ENCODE data around the gene KAZN. TPM values are rescaled to one million over a fixed set of nuclear protein-coding genes. Genes with fewer than 3 reads are reported as not detected.

Gene KAZN
- polyA plus RNA-seq, 1 of the 3 experiments (the other 2 are of a cell fraction): 6.8 TPM

DNA sequence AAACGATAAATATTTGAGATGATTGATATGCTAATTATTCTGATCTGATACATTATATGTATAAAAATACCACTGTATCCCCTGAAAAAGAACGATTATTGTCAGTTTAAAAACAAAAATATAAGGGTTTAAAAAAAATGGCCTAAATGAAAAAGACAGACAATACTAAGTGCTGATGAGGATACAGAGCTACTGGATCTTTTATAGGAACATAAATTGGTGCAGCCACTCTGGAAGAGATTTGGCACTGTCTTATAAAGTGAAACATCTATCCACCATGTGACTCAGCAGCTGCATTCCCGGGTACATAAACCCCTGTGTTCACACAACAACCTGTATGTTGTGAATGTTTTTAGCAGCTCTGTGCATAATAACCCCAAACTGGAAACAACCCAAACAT, 44.2 kb downstream of the KAZN start:
- no peaks in the 10 kb centered on the region for H3K79me2 ChIP-seq (ENCODE audit: insufficient read depth)
- no peak overlapping the region for H3K4me3 ChIP-seq (ENCODE audit: low read depth in 2 of 2, low read length in 1 of 2)
- no peaks in the 10 kb centered on the region for H3K27me3 ChIP-seq (ENCODE audit: insufficient read depth)
- H3K9ac ChIP-seq: no peak overlapping the region
- no peaks in the 10 kb centered on the region for H3K9me2 ChIP-seq
- no peaks in the 10 kb centered on the region for H3K4me1 ChIP-seq (ENCODE audit: control insufficient read depth in 1 of 2, insufficient read depth in 2 of 2, low read depth in 1 of 2, low read length in 1 of 2)
- H3K36me3 ChIP-seq (replicated peaks in 1 of 2; ENCODE audit: control insufficient read depth in 1 of 2, insufficient read depth in 2 of 2, low read length in 1 of 2): no peaks in the 10 kb centered on the region
- POLR2A ChIA-PET: no interaction called here
- no peaks in the 10 kb centered on the region for H3K9me3 ChIP-seq
- CTCF ChIA-PET: no interaction called here
- H3K27ac ChIP-seq (ENCODE audit: low read depth in 2 of 2, low read length in 1 of 2): no peak overlapping the region
- H3K4me2 ChIP-seq: no peak overlapping the region
- WGBS (ENCODE audit: low lambda C conversion rate): 15% methylated on average over 3 of the region's 3 CpGs
- TF ChIP-seq FOXM1 (IDR thresholded peaks at IDR 0.05; ENCODE audit: low read depth): no peak
- TF ChIP-seq MEF2A (IDR thresholded peaks at IDR 0.05; ENCODE audit: borderline replicate concordance, low read depth): no peak
- no peak for TF ChIP-seq ELF1 (IDR thresholded peaks at IDR 0.05)
- TF ChIP-seq TAF1 (IDR thresholded peaks at IDR 0.05; ENCODE audit: borderline replicate concordance, low read depth, low read length): no peak
- no peak for TF ChIP-seq TEAD4 (IDR thresholded peaks at IDR 0.05; ENCODE audit: borderline replicate concordance, insufficient read depth)
- TF ChIP-seq, protein P1, sequence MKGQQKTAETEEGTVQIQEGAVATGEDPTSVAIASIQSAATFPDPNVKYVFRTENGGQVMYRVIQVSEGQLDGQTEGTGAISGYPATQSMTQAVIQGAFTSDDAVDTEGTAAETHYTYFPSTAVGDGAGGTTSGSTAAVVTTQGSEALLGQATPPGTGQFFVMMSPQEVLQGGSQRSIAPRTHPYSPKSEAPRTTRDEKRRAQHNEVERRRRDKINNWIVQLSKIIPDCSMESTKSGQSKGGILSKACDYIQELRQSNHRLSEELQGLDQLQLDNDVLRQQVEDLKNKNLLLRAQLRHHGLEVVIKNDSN (IDR thresholded peaks at IDR 0.05; ENCODE audit: borderline replicate concordance, low read depth): no peak
- TF ChIP-seq, protein P2, sequence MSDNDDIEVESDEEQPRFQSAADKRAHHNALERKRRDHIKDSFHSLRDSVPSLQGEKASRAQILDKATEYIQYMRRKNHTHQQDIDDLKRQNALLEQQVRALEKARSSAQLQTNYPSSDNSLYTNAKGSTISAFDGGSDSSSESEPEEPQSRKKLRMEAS (IDR thresholded peaks at IDR 0.05; ENCODE audit: low read depth): no peak
- TF ChIP-seq FOXJ3 (CRISPR knock-in tag; IDR thresholded peaks at IDR 0.05): no peak
- TF ChIP-seq, protein P3, sequence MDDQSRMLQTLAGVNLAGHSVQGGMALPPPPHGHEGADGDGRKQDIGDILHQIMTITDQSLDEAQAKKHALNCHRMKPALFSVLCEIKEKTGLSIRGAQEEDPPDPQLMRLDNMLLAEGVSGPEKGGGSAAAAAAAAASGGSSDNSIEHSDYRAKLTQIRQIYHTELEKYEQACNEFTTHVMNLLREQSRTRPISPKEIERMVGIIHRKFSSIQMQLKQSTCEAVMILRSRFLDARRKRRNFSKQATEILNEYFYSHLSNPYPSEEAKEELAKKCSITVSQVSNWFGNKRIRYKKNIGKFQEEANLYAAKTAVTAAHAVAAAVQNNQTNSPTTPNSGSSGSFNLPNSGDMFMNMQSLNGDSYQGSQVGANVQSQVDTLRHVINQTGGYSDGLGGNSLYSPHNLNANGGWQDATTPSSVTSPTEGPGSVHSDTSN (IDR thresholded peaks at IDR 0.05): no peak
- no peak for TF ChIP-seq CHD2 (IDR thresholded peaks at IDR 0.05; ENCODE audit: low read length, partially characterized antibody)
- no peak for DNase-seq
- H2AFZ ChIP-seq (ENCODE audit: low read depth): no peak overlapping the region
- H4K20me1 ChIP-seq (ENCODE audit: insufficient read depth): no peaks in the 10 kb centered on the region
- H3F3A ChIP-seq (replicated peaks; ENCODE audit: insufficient read depth): no peaks in the 10 kb centered on the region

DNA sequence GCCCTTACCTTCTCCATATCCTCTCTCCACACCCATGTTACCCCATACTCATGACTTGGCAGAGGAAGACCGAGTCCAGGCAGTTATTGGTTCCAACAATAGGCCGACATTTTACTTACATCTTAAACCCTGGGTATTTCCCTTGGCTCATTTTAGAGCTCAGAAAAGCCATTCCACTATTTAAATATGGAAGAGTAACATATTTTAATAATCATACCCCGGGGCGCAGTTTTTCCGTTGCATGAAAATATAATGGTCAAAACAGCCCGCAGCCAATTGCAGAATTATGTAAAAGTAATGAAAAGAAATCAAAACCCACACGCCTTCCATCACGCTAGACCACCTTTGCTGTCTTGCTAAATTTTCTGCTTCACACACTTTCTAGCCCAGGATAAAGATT, 48.5 kb downstream of the KAZN start:
- Histone ChIP-seq H2AFZ (ENCODE audit: low read depth) (no peak overlapping the region), H4K20me1 (ENCODE audit: insufficient read depth) (no peaks in the 10 kb centered on the region), H3K4me1 (ENCODE audit: control insufficient read depth in 1 of 2, insufficient read depth in 2 of 2, low read depth in 1 of 2, low read length in 1 of 2) (no peaks in the 10 kb centered on the region), H3K79me2 (ENCODE audit: insufficient read depth) (no peaks in the 10 kb centered on the region), H3K4me3 (ENCODE audit: low read depth in 2 of 2, low read length in 1 of 2) (no peak overlapping the region), H3K9me2 (no peaks in the 10 kb centered on the region), H3K9me3 (no peaks in the 10 kb centered on the region), H3K36me3 (replicated peaks in 1 of 2; ENCODE audit: control insufficient read depth in 1 of 2, insufficient read depth in 2 of 2, low read length in 1 of 2) (no peaks in the 10 kb centered on the region), H3K9ac (no peak overlapping the region), H3K27ac (ENCODE audit: low read depth in 2 of 2, low read length in 1 of 2) (no peak overlapping the region), H3K27me3 (ENCODE audit: insufficient read depth) (no peaks in the 10 kb centered on the region), H3K4me2 (no peak overlapping the region), H3F3A (replicated peaks; ENCODE audit: insufficient read depth) (no peaks in the 10 kb centered on the region)
- TF ChIP-seq FOXM1 (IDR thresholded peaks at IDR 0.05; ENCODE audit: low read depth) (no peak), CHD2 (IDR thresholded peaks at IDR 0.05; ENCODE audit: low read length, partially characterized antibody) (no peak), FOSL2 (IDR thresholded peaks at IDR 0.05; ENCODE audit: borderline replicate concordance, low read depth) (no peak), TCF12 (IDR thresholded peaks at IDR 0.05) (no peak), RXRA (IDR thresholded peaks at IDR 0.05; ENCODE audit: borderline replicate concordance, low read depth) (no peak), RFX5 (IDR thresholded peaks at IDR 0.05; ENCODE audit: low read length) (no peak), NRF1 (IDR thresholded peaks at IDR 0.05; ENCODE audit: low read depth, low read length) (no peak)
- TF ChIP-seq, protein P4, sequence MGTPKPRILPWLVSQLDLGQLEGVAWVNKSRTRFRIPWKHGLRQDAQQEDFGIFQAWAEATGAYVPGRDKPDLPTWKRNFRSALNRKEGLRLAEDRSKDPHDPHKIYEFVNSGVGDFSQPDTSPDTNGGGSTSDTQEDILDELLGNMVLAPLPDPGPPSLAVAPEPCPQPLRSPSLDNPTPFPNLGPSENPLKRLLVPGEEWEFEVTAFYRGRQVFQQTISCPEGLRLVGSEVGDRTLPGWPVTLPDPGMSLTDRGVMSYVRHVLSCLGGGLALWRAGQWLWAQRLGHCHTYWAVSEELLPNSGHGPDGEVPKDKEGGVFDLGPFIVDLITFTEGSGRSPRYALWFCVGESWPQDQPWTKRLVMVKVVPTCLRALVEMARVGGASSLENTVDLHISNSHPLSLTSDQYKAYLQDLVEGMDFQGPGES (IDR thresholded peaks at IDR 0.05; ENCODE audit: low read depth, low read length): no peak
- TF ChIP-seq, protein P5, sequence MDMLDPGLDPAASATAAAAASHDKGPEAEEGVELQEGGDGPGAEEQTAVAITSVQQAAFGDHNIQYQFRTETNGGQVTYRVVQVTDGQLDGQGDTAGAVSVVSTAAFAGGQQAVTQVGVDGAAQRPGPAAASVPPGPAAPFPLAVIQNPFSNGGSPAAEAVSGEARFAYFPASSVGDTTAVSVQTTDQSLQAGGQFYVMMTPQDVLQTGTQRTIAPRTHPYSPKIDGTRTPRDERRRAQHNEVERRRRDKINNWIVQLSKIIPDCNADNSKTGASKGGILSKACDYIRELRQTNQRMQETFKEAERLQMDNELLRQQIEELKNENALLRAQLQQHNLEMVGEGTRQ (IDR thresholded peaks at IDR 0.05; ENCODE audit: borderline replicate concordance, low read depth, low read length): no peak
- TF ChIP-seq, protein P6, sequence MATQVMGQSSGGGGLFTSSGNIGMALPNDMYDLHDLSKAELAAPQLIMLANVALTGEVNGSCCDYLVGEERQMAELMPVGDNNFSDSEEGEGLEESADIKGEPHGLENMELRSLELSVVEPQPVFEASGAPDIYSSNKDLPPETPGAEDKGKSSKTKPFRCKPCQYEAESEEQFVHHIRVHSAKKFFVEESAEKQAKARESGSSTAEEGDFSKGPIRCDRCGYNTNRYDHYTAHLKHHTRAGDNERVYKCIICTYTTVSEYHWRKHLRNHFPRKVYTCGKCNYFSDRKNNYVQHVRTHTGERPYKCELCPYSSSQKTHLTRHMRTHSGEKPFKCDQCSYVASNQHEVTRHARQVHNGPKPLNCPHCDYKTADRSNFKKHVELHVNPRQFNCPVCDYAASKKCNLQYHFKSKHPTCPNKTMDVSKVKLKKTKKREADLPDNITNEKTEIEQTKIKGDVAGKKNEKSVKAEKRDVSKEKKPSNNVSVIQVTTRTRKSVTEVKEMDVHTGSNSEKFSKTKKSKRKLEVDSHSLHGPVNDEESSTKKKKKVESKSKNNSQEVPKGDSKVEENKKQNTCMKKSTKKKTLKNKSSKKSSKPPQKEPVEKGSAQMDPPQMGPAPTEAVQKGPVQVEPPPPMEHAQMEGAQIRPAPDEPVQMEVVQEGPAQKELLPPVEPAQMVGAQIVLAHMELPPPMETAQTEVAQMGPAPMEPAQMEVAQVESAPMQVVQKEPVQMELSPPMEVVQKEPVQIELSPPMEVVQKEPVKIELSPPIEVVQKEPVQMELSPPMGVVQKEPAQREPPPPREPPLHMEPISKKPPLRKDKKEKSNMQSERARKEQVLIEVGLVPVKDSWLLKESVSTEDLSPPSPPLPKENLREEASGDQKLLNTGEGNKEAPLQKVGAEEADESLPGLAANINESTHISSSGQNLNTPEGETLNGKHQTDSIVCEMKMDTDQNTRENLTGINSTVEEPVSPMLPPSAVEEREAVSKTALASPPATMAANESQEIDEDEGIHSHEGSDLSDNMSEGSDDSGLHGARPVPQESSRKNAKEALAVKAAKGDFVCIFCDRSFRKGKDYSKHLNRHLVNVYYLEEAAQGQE (IDR thresholded peaks at IDR 0.05; ENCODE audit: low read depth, low read length): no peak
- TF ChIP-seq, protein P2 (IDR thresholded peaks at IDR 0.05; ENCODE audit: low read depth): no peak
- ChIA-PET CTCF (no interaction called here), POLR2A (no interaction called here)
- 20% methylated on average over 8 of the region's 8 CpGs for WGBS (ENCODE audit: low lambda C conversion rate)
- no peak for DNase-seq
